Glutamatergic neuron (in vitro differentiated cells): ENCODE measurements around the gene ANO2. TPM values are rescaled to one million over a fixed set of nuclear protein-coding genes. Genes with fewer than 3 reads are reported as not detected.

Experiments used
- DNase-seq: peaks from one replicate; pipeline ENCODE4 v3.0.0; 2022
- H3K27ac Mint-ChIP-seq: one replicate; pipeline ENCODE4 v1.8.0; 2020; ENCODE audit warnings: mild to moderate bottlenecking, mixed read lengths, inconsistent platforms; ENCODE audit not compliant: unreplicated experiment
- H3K27me3 Mint-ChIP-seq: one replicate; pipeline ENCODE4 v1.8.0; 2020; ENCODE audit warnings: mild to moderate bottlenecking, moderate library complexity, mixed read lengths, inconsistent platforms; ENCODE audit not compliant: unreplicated experiment
- H3K36me3 Mint-ChIP-seq: one replicate; pipeline ENCODE4 v1.8.0; 2020; ENCODE audit warnings: mild to moderate bottlenecking, mixed read lengths, inconsistent platforms; ENCODE audit not compliant: unreplicated experiment
- H3K4me1 Mint-ChIP-seq: one replicate; pipeline ENCODE4 v1.8.0; 2020; ENCODE audit warnings: mild to moderate bottlenecking, low read depth, mixed read lengths, inconsistent platforms; ENCODE audit not compliant: unreplicated experiment
- H3K4me3 Mint-ChIP-seq: one replicate; pipeline ENCODE4 v1.8.0; 2020; ENCODE audit warnings: mild to moderate bottlenecking, mixed read lengths, inconsistent platforms; ENCODE audit not compliant: unreplicated experiment
- H3K9me3 Mint-ChIP-seq: one replicate; pipeline ENCODE4 v1.8.0; 2020; ENCODE audit warnings: mild to moderate bottlenecking, moderate library complexity, mixed read lengths, inconsistent platforms; ENCODE audit not compliant: unreplicated experiment
- CTCF ChIP-seq: fragments of 200-600 bp; sonication (generic); IDR thresholded peaks from one replicate; pipeline ENCODE4 v1.5.0; 2021; ENCODE audit not compliant: partially characterized antibody, unreplicated experiment
- total RNA-seq: library from RNA; stranded (reverse); fragmentation: NEBNext Ultra II Directional; extraction: Animal tissue kit (Norgen Biotek cat#: 25700); gene quantifications from one replicate; pipeline ENCODE4 v1.2.1, GENCODE V29; 2021; ENCODE audit not compliant: unreplicated experiment

Gene ANO2
- total RNA-seq, 1 donor from 2014 or later, result not detected

GRCh38 chr12:5783289-5783920 is 161.7 kb downstream of the ANO2 start:
- no peaks in the 10 kb centered on the region for H3K4me1 Mint-ChIP-seq
- H3K36me3 Mint-ChIP-seq, result no peaks in the 10 kb centered on the region
- H3K27me3 Mint-ChIP-seq, result no peaks in the 10 kb centered on the region
- H3K9me3 Mint-ChIP-seq, result peaks cover 1% of the 10 kb centered on the region
- H3K4me3 Mint-ChIP-seq, result no peak overlapping the region
- H3K27ac Mint-ChIP-seq, result no peak overlapping the region
- no peak for TF ChIP-seq CTCF
- DNase-seq, result no peak

- Mint-ChIP-seq H3K36me3 (no peaks in the 10 kb centered on the region), H3K27ac (no peak overlapping the region), H3K4me1 (no peaks in the 10 kb centered on the region), H3K9me3 (no peaks in the 10 kb centered on the region), H3K27me3 (no peaks in the 10 kb centered on the region), H3K4me3 (no peak overlapping the region)
- no peak for DNase-seq
- no peak for TF ChIP-seq CTCF
Measured at GRCh38 chr12:5780536-5780935, 164.5 kb downstream of the ANO2 start.

GRCh38 chr12:5779401-5779800 is 165.7 kb downstream of the ANO2 start:
- H3K4me1 Mint-ChIP-seq, result no peaks in the 10 kb centered on the region
- H3K27me3 Mint-ChIP-seq, result no peaks in the 10 kb centered on the region
- no peak overlapping the region for H3K4me3 Mint-ChIP-seq
- H3K36me3 Mint-ChIP-seq, result no peaks in the 10 kb centered on the region
- no peak overlapping the region for H3K27ac Mint-ChIP-seq
- H3K9me3 Mint-ChIP-seq, result no peaks in the 10 kb centered on the region
- TF ChIP-seq CTCF, result no peak
- no peak for DNase-seq

GRCh38 chr12:5778821-5779220 is 166.2 kb downstream of the ANO2 start:
- Mint-ChIP-seq H3K4me3 (no peak overlapping the region), H3K4me1 (no peaks in the 10 kb centered on the region), H3K27me3 (no peaks in the 10 kb centered on the region), H3K27ac (no peak overlapping the region), H3K9me3 (no peaks in the 10 kb centered on the region), H3K36me3 (no peaks in the 10 kb centered on the region)
- DNase-seq, result no peak
- TF ChIP-seq CTCF, result no peak

- Mint-ChIP-seq H3K36me3 (no peaks in the 10 kb centered on the region), H3K9me3 (no peaks in the 10 kb centered on the region)
- DNase-seq, result no peak
Measured at GRCh38 chr12:5777451-5777850, 167.6 kb downstream of the ANO2 start.

More at GRCh38 chr12:5777451-5777850, 167.6 kb downstream of the ANO2 start:
- Mint-ChIP-seq H3K4me1 (no peaks in the 10 kb centered on the region), H3K27ac (no peak overlapping the region), H3K27me3 (no peaks in the 10 kb centered on the region), H3K4me3 (no peak overlapping the region)
- TF ChIP-seq CTCF, result no peak
